Neural cell (in vitro differentiated cells): ENCODE data around the gene PPP6R1. TPM values are rescaled to one million over a fixed set of nuclear protein-coding genes. Genes with fewer than 3 reads are reported as not detected.

Experiments
- H2AFZ ChIP-seq: fragments of 200-600, 300-800 bp; sonication (generic), shearing (Covaris generic); 2 replicates; pipeline ENCODE4 v1.6.0; 2014; ENCODE audit warnings: low read depth, mild to moderate bottlenecking, antibody characterized with exemption, low read length, moderate library complexity
- H3F3A ChIP-seq: fragments of 200-600 bp; shearing (Covaris generic); 2 replicates; pipeline ENCODE4 v1.6.1; 2016; ENCODE audit warnings: mild to moderate bottlenecking, moderate library complexity, mixed read lengths, antibody characterized with exemption, low read length; ENCODE audit not compliant: insufficient read depth, poor library complexity, severe bottlenecking
- H3K27ac ChIP-seq: fragments of 200-600, 300-800 bp; sonication (generic), shearing (Covaris generic); 2 replicates; pipeline ENCODE4 v1.5.1; 2014; ENCODE audit warnings: mild to moderate bottlenecking, low read length, moderate library complexity
- H3K27me3 ChIP-seq: fragments of 300-800, 200-600 bp; sonication (generic), shearing (Covaris generic); 2 replicates; pipeline ENCODE4 v1.6.0; 2014; ENCODE audit warnings: mild to moderate bottlenecking, low read depth, low read length, moderate library complexity; ENCODE audit not compliant: insufficient read depth
- H3K36me3 ChIP-seq: fragments of 300-800, 200-600 bp; sonication (generic), shearing (Covaris generic); 2 replicates; pipeline ENCODE4 v1.5.1; 2014; ENCODE audit warnings: mild to moderate bottlenecking, antibody characterized with exemption, low read length, moderate library complexity; ENCODE audit not compliant: insufficient read depth
- H3K4me2 ChIP-seq: fragments of 300-800, 200-600 bp; sonication (generic), shearing (Covaris generic); 2 replicates; pipeline ENCODE4 v1.6.0; 2014; ENCODE audit warnings: mild to moderate bottlenecking, low read length
- H3K4me3 ChIP-seq: fragments of 300-800, 200-600 bp; sonication (generic), shearing (Covaris generic); 2 replicates; pipeline ENCODE4 v1.5.1; 2014; ENCODE audit warnings: mild to moderate bottlenecking, low read length, moderate library complexity
- H3K79me2 ChIP-seq: fragments of 200-600 bp; shearing (Covaris generic); replicated peaks from 2 replicates; pipeline ENCODE4 v1.6.0; 2014; ENCODE audit warnings: mild to moderate bottlenecking, low read length, moderate library complexity; ENCODE audit not compliant: insufficient read depth
- H3K9ac ChIP-seq: fragments of 300-800, 200-600 bp; sonication (generic), shearing (Covaris generic); 2 replicates; pipeline ENCODE4 v1.6.1; 2016; ENCODE audit warnings: mild to moderate bottlenecking, low read length, mixed read lengths
- H3K9me2 ChIP-seq: fragments of 200-600 bp; shearing (Covaris generic); 2 replicates; pipeline ENCODE4 v1.6.1; 2016; ENCODE audit warnings: mild to moderate bottlenecking, low read length, mixed read lengths; ENCODE audit not compliant: insufficient read depth
- H3K9me3 ChIP-seq: fragments of 200-600, 300-800 bp; sonication (generic), shearing (Covaris generic); 2 replicates; pipeline ENCODE4 v1.6.1; 2016; ENCODE audit warnings: mild to moderate bottlenecking, mixed run types, low read length, moderate library complexity, mixed read lengths
- H4K20me1 ChIP-seq: fragments of 200-600 bp; shearing (Covaris generic); 2 replicates; pipeline ENCODE4 v1.6.1; 2016; ENCODE audit warnings: mild to moderate bottlenecking, mixed run types; ENCODE audit not compliant: insufficient read depth
- CTCF ChIP-seq: fragments of 450-650 bp; IDR thresholded peaks from 2 replicates; pipeline ENCODE4 v1.5.1; 2014; ENCODE audit warnings: antibody characterized with exemption, mild to moderate bottlenecking, moderate library complexity; ENCODE audit not compliant: poor library complexity, severe bottlenecking
- EP300 ChIP-seq: fragments of 450-650 bp; conservative IDR thresholded peaks from 2 replicates; pipeline ENCODE4 v1.6.1; 2014; ENCODE audit warnings: antibody characterized with exemption, mild to moderate bottlenecking, moderate library complexity; ENCODE audit not compliant: poor library complexity, severe bottlenecking
- EZH2 ChIP-seq: fragments of 200-600, 300-800 bp; shearing (Covaris generic), sonication (generic); IDR thresholded peaks from 2 replicates; pipeline ENCODE4 v1.6.1; 2014; ENCODE audit warnings: antibody characterized with exemption, low read length, borderline replicate concordance, mild to moderate bottlenecking; ENCODE audit not compliant: insufficient read depth, poor library complexity, severe bottlenecking
- MXI1 ChIP-seq: fragments of 450-650 bp; conservative IDR thresholded peaks from 2 replicates; pipeline ENCODE4 v1.6.1; 2014; ENCODE audit warnings: antibody characterized with exemption, mild to moderate bottlenecking; ENCODE audit not compliant: poor library complexity, severe bottlenecking
- POLR2AphosphoS5 ChIP-seq: IDR thresholded peaks from 2 replicates; pipeline ENCODE4 v1.6.1; 2012
- RAD21 ChIP-seq: fragments of 450-650 bp; conservative IDR thresholded peaks from 2 replicates; pipeline ENCODE4 v1.6.1; 2014; ENCODE audit warnings: antibody characterized with exemption, mild to moderate bottlenecking, moderate library complexity
- REST ChIP-seq: IDR thresholded peaks from 2 replicates; pipeline ENCODE4 v1.6.1; 2012; ENCODE audit warnings: borderline replicate concordance
- SMC3 ChIP-seq: fragments of 450-650 bp; conservative IDR thresholded peaks from 2 replicates; pipeline ENCODE4 v1.6.1; 2014; ENCODE audit warnings: antibody characterized with exemption, mild to moderate bottlenecking, moderate library complexity; ENCODE audit not compliant: poor library complexity
- TAF1 ChIP-seq: IDR thresholded peaks from 2 replicates; pipeline ENCODE4 v1.6.1; 2012; ENCODE audit warnings: low read depth
- polyA plus RNA-seq: library from polyadenylated mRNA; depleted of rRNA; stranded (reverse); fragments of >200 nt; gene quantifications from 2 replicates; pipeline ENCODE4 v1.2.3, GENCODE V29; 2014

The PPP6R1 gene
- polyA plus RNA-seq, 1 donor from 2014 or later: 20.0 TPM

- H3K27ac ChIP-seq: no peak overlapping the region
- H3K9me3 ChIP-seq: no peaks in the 10 kb centered on the region
- no peak overlapping the region for H3K4me2 ChIP-seq
- H4K20me1 ChIP-seq: no peaks in the 10 kb centered on the region
- TF ChIP-seq CTCF (no peak), EZH2 (no peak), TAF1 (no peak), RAD21 (no peak), SMC3 (no peak), EP300 (no peak), MXI1 (no peak), REST (no peak), POLR2AphosphoS5 (no peak)
- H3K9ac ChIP-seq: no peak overlapping the region
- H2AFZ ChIP-seq: no peak overlapping the region
- no peak overlapping the region for H3K4me3 ChIP-seq
- no peaks in the 10 kb centered on the region for H3K9me2 ChIP-seq
- H3F3A ChIP-seq: no peaks in the 10 kb centered on the region
- no peaks in the 10 kb centered on the region for H3K79me2 ChIP-seq
- no peaks in the 10 kb centered on the region for H3K36me3 ChIP-seq
- H3K27me3 ChIP-seq: no peaks in the 10 kb centered on the region
Measured at GRCh38 chr19:55226788-55227187, 32.0 kb downstream of the PPP6R1 start.

- H2AFZ ChIP-seq: no peak overlapping the region
- H3K79me2 ChIP-seq: no peaks in the 10 kb centered on the region
- no peaks in the 10 kb centered on the region for H3K36me3 ChIP-seq
- no peak overlapping the region for H3K4me3 ChIP-seq
- H3K27me3 ChIP-seq: no peaks in the 10 kb centered on the region
- H3K9me3 ChIP-seq: no peaks in the 10 kb centered on the region
- H3K9me2 ChIP-seq: no peaks in the 10 kb centered on the region
- H3K9ac ChIP-seq: no peak overlapping the region
- no peaks in the 10 kb centered on the region for H3F3A ChIP-seq
- TF ChIP-seq CTCF: no peak
- TF ChIP-seq MXI1: no peak
- TF ChIP-seq REST: no peak
- TF ChIP-seq EP300: no peak
- no peak for TF ChIP-seq EZH2
- no peak for TF ChIP-seq POLR2AphosphoS5
- no peak for TF ChIP-seq RAD21
- TF ChIP-seq SMC3: no peak
- no peak for TF ChIP-seq TAF1
- no peaks in the 10 kb centered on the region for H4K20me1 ChIP-seq
- no peak overlapping the region for H3K4me2 ChIP-seq
- no peak overlapping the region for H3K27ac ChIP-seq
Measured at GRCh38 chr19:55226273-55226672, 32.5 kb downstream of the PPP6R1 start.
